H4 (cell line): ENCODE results near the gene LANCL2. TPM values are rescaled to one million over a fixed set of nuclear protein-coding genes. Genes with fewer than 3 reads are reported as not detected.

Source experiments
- DNase-seq: peaks from one replicate; pipeline ENCODE4 v3.0.0-alpha.2; 2015; ENCODE audit warnings: low spot score
- total RNA-seq: library from RNA; depleted of rRNA; stranded (reverse); fragments of >200 nt; shearing (Covaris generic); gene quantifications from 2 replicates; pipeline ENCODE4 v1.2.3, GENCODE V29; 2014

LANCL2 gene
- total RNA-seq, 1 experiment from 2014 or later = 37.0 TPM

- no peak for DNase-seq
Observed at GRCh38 chr7:55437375-55437774, 72.2 kb downstream of the LANCL2 start.

DNA sequence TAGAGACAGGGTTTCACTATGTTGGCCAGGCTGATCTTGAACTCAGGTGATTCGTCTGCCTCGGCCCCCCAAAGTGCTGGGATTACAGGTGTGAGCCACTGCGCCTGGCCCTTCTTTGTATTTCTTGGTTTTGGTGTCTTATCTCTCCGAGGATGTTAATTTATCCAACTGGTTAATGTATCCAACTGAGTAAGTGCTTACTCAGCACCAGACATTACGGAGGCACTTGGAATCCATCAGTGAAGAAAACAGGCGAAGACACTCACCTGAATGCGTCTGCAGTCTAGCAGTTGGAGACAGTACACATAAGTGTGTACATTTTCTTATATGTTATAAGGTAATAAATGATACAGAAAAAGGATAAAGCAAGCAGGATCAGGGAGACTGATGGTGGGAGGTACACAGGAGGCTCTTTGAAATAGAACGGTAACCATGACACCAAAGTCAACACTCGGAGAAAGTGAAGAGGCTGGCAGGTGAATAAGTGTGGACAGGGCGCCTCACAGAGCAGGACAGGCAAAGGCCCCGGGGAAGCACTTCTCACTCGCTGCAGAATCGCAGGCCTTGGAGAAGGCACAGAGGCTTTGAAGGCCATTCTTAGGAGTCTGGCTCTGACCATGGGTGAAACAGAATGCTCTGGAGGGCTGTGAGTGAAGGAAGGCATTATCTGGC is 73.1 kb downstream of the LANCL2 start:
- no peak for DNase-seq

- no peak for DNase-seq
Observed at GRCh38 chr7:55438757-55439525, 73.8 kb downstream of the LANCL2 start.

- no peak for DNase-seq
Observed at GRCh38 chr7:55439627-55440026, 74.5 kb downstream of the LANCL2 start.

- no peak for DNase-seq
Observed at GRCh38 chr7:55440040-55440690, 75.0 kb downstream of the LANCL2 start.

GRCh38 chr7:55441002-55441401 is 75.9 kb downstream of the LANCL2 start:
- no peak for DNase-seq

GRCh38 chr7:55441774-55442522 is 76.8 kb downstream of the LANCL2 start:
- DNase-seq = no peak

- no peak for DNase-seq
Observed at GRCh38 chr7:55444786-55445185, 79.6 kb downstream of the LANCL2 start.

- DNase-seq = no peak
Observed at GRCh38 chr7:55448526-55448925, 83.4 kb downstream of the LANCL2 start.

- DNase-seq = no peak
Observed at GRCh38 chr7:55449205-55449991, 84.3 kb downstream of the LANCL2 start.

- DNase-seq = no peak
Observed at GRCh38 chr7:55449992-55450535, 84.9 kb downstream of the LANCL2 start.

DNA sequence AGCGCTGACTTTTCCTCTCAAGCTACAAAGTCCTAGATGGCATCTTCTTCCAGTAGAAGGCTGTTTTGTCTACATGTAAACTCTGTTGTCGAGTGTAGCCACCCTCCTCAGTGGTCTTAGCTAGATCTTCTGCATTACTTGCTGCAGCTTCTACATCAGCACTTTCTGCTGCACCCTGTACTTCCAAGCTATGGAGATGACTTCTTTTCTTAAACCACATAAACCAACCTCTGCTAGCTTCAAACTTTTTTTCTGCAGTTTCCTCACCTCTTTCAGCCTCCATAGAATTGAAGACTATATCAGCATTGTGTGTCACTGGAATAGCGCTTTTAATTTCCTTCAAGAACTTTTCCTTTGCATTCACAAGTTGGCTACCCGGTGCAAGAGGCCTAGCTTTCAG is 87.8 kb downstream of the LANCL2 start:
- no peak for DNase-seq

DNA sequence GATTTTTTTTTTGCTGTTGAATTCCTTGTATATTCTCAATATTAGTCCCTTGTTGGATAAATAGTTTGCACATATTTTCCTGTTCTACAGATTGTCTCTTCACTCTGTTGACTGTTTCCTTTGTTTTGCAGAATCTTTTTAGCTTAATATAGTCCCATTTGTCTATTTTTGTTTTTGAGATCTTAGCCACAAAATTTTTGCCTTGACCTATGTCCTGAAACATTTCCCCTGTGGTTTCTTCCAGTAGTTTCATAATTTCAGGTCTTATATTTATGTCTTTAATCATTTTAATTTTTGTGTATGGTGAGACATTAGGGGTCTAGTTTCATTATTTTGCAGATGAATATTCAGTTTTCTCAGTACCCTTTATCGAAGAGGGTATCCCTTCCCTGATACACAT is 92.7 kb downstream of the LANCL2 start:
- no peak for DNase-seq

DNA sequence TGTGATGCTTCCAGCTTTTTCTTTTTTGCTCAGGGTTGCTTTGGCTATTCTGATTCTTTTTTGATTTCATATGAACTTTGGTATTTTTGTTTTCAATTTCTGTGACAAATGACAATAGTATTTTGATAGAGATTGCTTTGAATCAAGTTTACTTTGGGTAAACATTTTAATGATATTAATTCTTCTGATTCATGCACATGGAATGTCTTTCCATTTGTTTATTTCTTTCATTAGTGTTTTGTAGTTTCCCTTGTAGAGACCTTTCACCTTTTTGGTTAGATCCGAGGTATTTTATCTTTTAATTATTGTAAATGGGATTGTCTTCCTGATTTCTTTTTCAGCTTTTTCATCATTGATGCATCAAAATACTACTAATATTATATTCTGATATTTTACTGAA is 93.2 kb downstream of the LANCL2 start:
- DNase-seq = no peak

DNA sequence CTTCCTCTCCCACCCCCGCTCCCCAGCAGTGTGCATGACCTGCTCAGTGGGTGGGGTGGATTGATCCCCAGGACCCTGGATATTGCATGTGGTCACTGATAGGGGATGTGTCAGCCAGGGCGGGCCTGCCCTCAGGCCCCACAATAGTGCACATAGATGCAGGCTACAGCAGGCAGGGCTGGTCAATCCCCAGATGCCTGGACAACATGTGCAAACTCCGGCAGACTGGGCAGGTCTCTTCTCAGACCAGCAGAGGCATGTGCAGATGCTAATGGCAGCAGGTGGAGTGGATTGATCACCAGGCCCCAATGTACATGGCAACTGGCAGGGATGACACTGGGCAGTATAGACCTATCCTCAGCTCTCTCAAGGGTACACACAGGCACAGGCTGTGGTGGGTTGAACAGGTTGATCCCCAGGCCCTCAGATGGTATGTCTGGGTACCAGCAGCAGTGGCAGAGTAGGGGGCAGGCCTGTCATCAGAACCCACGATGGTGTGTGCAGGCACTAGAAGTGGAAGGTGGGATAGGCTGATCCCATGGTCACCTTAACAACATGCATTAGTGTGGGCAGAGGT is 98.6 kb downstream of the LANCL2 start:
- no peak for DNase-seq

- no peak for DNase-seq
Observed at GRCh38 chr7:55464422-55464821, 99.3 kb downstream of the LANCL2 start.

- no peak for DNase-seq
Observed at GRCh38 chr7:55465691-55466090, 100.6 kb downstream of the LANCL2 start.

- no peak for DNase-seq
Observed at GRCh38 chr7:55467047-55467593, 102.0 kb downstream of the LANCL2 start.

DNA sequence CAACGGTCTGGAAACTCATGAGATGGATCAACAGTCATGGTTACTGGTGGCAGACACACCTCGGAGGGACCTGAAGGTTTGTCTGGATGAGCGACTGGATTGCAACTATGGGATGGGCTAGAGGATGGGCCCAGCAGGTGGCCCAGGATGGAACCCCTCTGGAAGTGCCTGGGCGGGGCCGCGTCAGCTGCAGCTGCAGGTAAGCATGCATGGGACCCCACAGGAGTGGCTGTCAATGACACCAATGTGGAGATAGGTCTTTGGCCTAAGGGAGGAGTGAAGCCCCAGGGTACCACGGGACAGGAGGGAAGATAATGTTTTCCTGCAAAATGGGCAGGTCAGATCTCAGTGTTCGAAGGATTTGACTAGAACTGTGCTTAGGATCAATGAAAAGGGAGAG is 103.4 kb downstream of the LANCL2 start:
- DNase-seq = no peak

DNA sequence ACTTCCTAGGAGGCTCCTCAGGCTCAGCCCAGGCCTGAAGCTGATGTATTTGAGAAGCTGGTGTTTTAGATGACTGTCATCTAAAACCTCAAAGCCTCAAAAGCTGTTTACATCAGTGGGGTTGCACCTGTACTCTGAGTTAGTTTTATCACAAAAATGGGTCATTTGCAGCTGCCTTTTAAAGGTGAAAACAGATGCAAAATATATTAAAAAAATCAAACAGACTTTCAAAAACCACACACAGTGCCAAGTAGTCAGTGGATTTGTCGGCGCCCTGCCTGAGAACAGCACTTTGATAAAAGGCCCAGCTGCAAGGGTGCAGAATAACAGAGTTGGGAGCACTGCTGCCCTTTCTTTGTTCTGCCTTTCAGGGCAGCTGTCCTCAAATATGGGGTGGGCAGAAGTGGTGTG is 104.1 kb downstream of the LANCL2 start:
- no peak for DNase-seq
